RCC 7860 (cell line): Measurements from ENCODE around the gene PAFAH2.
"Not testable (repeated sequence)": the region's sequence is repeated elsewhere in the genome, so short reads cannot be mapped to it uniquely, and the experiment has no call there.

Experiments
- DNase-seq: peaks from one replicate; pipeline ENCODE4 v3.0.0-alpha.2; 2015; ENCODE audit warnings: low spot score
- FAIRE-seq: peaks from 2 replicates; lab custom pipeline; 2012; peaks lifted over from hg19 to GRCh38; lab: Jason Lieb, UNC

PAFAH2 gene

DNA sequence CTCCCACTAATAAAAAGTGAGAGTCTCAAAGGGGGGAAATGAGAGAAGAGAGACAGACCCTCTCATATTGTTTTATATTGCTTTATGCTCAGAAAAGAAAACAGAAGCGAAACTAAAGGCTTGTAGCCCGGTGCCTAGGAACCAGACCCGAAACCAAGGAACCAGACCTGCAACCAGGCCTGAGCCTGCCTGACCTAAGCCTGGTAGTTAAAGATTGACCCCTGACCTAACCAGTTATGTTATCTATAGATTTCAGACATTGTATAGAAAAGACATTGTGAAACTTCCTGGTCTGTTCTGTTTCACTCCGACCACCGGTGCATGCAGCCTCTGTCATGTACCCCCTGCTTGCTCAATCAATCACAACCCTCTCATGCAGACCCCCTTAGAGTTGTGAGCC lies 54.4 kb downstream of the PAFAH2 start:
- not testable (repeated sequence) for FAIRE-seq, DNase-seq

DNA sequence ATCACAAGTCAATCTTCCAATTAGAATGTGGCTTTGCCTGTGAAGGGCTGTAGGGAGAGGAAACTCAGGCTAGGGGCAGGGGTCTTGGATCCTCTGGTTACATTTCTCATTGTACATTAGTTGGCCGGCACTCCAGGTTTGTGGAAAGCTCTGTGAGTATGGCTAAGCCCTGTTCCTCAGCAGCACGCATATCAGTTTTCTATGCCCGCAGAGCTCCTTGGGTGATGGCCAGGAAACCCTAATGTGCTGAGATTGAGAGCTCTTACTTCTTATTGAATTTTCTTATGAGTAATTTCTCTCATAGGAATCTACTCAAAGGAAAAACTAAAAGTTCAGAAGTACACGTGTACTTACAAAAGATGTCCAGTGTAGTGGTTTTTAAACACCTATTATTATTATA lies 60.9 kb downstream of the PAFAH2 start:
- DNase-seq (no peak), FAIRE-seq (no peak)

DNA sequence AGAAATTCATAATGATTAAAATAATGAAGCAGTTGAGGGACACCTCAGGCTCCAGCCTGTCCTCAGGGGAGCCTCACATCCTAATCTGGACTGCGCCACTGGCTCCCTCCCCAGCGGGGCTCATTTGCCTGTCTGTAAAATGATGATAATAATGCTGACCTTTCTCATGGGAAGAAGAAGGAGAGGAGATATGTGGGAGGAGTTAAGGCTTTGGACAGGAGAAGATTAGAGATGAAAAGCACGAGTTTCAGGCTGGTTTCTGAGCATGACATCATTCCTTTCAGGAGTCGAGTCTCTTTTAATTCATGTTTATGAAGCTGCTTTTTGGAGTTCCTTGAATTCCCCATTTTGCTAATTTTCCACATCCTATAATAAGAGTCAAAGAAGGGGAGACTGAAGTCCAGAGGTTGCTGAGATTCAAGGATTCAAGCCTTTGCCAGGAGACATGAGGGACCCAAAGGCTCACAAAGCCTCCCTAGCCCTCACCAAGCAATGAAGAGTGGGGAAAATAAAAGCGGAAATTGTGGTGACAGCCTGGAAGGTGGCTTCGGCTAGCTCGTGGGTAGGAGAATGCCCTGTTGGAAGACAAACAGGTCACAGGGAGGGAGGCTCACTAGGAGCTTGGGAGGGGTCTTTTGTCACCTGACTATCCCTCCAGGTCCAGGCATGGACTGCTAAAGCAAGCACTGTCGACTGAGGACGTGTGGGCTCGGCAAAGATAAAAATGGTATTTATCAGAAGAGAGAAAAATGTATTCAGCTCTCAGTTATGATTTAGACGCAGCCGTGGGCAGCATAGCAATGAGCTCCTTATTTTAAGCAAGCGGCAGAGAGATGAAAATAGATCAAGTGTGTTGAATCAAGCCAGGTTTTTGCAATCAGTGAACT lies 64.1 kb downstream of the PAFAH2 start:
- no peak for DNase-seq
- FAIRE-seq = no peak

DNA sequence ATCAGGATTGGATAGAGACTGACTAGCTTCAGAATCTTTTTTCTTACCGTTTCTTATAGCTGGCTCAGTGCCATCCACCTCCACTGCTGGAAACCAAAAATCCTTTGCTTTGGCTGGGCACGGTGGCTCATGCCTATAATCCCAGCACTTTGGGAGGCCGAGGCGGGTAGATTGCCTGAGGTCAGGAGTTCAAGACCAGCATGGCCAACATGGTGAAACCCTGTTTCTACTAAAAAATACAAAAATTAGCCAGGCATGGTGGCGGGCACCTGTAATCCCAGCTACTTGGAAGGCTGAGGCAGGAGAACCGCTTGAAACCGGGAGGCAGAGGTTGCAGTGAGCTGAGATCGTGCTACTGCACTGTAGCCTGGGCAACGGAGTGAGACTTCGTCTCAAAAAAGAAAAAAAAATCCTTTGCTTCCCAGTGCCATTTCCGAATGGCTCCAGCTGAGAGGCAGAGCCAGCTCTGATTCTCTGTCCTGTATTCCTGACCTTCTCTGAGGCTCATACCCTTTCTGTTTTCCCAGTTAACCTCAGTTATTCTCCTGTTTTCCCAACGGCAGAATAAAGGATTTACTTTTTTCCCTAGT lies 65.0 kb downstream of the PAFAH2 start:
- FAIRE-seq, DNase-seq: not testable (repeated sequence)

DNA sequence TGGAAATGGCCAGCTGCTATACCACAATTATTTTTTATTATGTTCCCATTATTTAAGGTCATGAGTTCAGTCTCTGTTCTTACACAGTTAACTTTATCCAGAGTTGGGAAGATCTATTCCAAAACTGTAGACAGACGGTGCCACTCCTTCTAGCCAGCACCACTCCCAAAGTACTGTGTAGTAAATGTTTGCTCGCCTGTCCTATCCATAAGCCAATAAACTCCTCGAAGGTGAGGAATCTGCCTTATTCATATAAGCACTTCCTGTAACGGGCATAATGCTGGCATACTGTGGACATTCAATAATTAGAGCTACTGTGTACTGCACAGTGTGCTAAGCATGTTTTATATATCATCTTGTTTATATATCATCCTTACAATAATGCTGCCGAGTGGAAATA lies 65.5 kb downstream of the PAFAH2 start:
- DNase-seq = no peak
- FAIRE-seq = no peak

DNA sequence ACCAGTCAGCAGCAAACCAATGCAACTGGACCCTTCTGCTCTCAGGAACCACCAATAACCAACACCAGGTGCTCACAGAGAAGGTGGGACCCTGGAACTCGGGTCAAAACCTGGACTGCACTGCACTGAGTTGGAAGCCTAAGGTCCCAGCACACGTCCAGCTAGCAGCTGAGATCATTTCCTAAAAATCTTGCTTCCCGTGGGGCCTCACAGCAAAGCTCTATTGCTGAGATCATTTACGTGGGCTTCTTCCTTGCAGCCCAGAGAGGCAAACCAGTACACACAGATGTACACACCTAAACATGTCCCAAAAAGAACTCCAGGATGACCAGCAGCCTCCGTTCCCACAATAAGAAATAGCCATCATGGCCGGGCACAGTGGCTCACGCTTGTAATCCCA lies 68.8 kb downstream of the PAFAH2 start:
- FAIRE-seq = no peak
- DNase-seq = no peak

DNA sequence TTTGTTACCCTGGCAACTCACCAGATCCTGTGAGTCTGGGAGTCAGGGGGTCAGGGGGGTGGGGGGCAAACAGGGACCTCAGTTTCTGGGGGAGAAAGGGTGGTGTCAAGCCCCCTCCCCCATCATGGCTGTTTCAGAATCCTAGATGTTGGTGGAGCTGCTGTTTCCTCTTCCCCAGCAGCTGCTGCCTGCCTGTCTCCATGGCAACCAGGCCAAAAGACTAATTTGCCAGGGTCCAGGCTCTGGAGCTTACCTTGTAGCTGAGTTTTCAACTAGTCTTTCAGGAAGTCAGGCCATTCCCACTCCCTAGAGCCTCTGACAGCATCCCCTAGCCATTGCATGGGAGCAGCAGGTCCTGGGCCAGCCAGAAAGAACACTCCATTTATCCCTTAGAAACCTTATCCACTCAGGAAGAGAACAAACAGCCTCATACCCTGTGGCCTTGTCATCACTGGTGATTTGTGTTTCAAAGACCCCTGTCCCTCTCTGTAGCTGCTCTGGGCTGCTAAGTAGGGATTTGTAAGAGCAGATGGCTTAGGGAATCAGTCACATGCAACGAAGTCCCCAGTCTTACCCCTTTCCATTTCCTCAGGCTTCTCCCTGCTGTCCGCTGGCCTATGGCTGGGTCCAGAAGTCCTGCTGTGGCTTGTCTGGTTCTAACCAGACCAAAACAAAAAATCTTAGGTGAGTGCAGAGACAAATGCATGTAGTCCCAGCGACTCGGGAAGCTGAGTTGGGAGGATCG lies 70.2 kb downstream of the PAFAH2 start:
- DNase-seq = no peak

DNA sequence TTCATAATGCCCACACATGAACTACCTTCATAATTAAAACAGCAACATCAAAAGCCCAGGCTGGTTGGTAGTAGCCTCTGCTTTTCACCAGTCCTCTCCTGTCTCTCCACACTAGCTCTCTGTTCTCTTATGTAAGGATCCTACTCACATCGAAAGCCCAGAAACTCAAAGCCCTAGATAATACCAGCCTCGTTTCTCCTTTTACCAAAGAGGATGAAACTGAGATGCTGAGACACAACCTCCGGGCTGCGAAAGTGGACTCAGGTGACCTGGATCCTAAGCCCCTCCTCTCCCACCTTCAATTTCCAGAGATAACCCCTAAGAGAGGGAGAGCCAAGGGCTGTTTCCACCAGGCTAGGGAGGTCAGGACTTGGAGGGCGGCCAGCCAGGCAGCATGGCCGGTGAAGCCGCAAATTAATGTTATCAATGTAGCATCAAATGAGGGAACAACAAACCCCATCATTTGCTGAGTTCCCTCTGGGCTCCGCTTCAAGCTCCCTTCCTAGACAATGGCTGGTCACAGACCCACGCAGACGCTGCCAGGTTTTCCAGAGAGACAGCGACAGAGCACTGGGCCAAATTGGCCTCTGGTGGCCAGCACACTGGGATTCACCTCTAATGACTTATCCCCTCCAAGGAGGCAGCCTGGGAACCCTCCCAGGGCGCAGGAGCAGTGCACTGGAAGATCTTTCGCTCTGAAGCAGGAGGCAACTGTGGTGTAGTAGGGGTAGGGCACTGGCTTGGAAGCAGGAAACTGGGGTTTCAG lies 70.9 kb downstream of the PAFAH2 start:
- FAIRE-seq (no peak), DNase-seq (no peak)

More for the DNA sequence above, 70.2 kb downstream of the PAFAH2 start:
- FAIRE-seq = no peak

DNA sequence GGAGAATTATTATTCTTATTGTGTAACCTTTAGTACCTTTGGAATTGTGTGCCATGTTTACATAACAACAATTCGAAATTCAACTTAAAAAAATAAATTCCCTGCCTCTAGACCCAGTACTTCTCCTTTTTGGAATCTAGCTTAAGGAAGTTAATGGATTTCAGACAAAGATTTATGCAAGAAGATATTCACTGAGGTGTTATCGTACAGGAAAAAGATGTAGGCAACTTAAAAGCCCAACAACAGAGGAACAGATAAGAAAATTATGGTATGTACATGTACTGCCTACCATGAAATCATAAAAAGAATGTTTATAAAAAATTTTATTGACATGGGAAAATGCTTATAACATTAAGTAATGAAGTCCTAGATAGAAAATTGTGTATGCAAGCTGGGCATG lies 73.4 kb downstream of the PAFAH2 start:
- FAIRE-seq (no peak), DNase-seq (no peak)

DNA sequence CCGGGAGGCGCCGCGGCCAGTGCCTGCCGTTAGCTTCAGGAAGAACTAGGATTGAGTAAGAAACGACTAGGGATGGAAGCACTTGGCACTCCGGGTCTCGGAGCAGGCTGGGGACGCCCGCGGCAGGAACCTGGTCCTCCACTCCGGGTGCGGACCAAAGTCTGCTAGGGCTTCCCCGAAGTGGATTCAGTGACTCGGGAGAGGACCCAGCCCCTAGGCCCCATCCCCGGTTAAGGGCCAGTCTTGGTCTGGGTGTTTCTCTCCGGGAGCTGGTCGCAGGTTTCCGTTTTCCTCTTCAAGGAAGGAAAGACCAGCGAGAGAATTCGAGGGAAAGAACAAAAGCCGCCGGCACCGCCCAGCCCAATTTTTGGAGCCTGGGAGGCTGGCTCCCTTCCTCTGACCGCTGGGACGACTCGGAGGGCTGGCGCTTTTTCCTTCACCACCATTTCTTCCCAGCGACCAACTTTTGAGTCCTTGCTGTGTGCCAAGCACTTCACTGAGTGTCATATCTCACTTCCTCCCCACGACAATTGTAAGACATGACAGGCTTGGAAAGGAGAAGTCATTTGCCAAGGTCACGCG lies 74.8 kb downstream of the PAFAH2 start:
- FAIRE-seq = no peak
- DNase-seq = no peak

DNA sequence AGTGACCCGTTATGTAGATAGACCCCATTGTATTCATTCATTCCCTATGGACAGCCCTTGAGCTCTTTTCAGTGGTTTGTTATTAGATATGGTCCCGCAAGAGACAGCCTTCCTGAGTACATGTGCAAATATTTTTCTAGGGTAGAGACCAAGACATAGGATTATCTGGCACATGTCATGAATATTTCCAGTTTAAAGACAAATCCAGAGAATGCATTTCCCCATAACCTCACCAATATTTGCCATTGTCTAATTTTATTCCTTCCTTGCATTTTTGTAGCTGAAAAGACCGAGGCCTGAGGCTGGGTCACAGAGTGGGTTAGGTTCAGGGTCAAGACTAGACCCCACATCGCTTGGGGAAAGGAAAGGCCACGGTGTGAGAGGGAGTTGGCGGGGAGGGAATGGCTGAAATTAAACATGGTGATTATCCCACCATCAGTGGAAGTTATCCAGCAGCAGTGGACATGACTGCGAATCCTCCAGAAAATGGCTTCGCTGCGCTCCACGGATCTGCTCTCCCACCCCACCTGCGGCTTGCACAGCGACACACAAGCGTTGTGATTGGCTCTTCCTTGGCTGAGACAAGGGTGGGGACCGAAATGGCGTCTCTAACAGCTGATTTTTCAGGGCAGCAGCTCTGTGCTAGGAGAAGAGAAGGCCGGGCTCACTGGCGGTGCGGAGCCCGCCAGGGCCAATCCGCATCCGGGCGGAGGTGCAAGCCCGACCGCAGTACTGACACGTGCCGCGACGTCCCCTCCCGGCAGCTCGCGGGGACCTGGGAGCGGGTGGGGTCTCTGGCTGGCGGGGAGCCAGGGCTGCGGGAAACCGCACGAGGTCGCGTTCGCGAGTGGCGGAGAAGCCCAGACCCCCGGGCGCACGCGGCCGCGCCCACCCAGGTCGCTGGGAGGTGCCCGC lies 75.5 kb downstream of the PAFAH2 start:
- FAIRE-seq (no peak), DNase-seq (no peak)

DNA sequence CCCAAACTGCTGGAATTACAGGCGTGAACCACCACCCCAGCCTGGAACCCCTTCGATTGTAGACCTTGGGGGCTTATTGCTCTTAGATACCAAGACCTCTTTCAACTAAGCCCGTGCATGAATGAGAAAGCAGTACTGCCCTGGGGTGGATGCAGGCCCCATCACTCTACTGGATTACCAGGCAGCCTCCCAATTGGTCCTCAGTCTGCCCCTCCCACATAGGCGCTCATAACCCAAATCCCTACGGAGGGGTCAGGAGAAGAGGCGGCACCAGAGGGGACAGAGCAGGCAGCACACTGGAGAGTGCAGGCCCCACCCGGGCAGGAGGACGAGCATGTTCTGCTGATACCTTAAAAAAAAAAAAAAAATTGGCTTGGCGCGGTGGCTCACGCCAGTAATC lies 79.2 kb downstream of the PAFAH2 start:
- no peak for FAIRE-seq
- DNase-seq = no peak

DNA sequence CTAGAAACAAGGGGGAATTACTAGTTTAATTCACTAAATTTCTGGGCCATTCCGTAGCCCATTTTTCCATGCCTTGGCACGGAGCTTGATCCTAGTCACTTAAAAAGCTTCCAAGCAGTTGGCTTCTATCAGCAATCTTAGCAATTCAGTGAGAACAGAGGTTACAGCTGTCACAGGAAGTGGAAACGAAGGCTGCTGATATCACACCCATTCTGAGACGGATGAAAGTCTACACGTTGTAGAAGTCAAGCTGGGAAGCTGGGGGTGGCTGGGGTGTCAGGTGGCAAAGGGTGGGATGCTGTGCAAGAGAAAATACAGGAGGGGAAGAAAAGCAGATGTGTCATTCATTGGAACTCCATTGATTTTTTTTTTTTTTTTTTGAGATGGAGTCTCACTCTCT lies 79.9 kb downstream of the PAFAH2 start:
- FAIRE-seq (no peak), DNase-seq (no peak)

DNA sequence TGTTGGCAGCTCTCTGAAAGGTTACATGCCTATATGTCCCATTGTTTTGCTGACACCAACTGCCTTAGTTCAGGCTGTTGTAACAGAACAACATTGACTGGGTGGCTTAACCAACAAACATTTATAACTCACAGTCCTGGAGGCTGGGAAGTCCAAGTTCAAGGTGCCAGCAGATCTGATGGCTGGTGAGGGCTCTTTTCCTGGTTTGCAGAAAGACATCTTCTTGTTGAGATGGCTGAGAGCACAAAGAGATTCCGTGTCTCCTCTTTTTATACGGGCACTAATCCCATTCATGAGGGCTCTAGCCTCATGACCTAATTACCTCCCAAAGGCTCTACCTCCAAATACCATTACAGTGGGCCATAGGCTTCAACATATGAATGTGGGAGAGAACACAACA lies 81.4 kb downstream of the PAFAH2 start:
- DNase-seq (no peak), FAIRE-seq (no peak)

DNA sequence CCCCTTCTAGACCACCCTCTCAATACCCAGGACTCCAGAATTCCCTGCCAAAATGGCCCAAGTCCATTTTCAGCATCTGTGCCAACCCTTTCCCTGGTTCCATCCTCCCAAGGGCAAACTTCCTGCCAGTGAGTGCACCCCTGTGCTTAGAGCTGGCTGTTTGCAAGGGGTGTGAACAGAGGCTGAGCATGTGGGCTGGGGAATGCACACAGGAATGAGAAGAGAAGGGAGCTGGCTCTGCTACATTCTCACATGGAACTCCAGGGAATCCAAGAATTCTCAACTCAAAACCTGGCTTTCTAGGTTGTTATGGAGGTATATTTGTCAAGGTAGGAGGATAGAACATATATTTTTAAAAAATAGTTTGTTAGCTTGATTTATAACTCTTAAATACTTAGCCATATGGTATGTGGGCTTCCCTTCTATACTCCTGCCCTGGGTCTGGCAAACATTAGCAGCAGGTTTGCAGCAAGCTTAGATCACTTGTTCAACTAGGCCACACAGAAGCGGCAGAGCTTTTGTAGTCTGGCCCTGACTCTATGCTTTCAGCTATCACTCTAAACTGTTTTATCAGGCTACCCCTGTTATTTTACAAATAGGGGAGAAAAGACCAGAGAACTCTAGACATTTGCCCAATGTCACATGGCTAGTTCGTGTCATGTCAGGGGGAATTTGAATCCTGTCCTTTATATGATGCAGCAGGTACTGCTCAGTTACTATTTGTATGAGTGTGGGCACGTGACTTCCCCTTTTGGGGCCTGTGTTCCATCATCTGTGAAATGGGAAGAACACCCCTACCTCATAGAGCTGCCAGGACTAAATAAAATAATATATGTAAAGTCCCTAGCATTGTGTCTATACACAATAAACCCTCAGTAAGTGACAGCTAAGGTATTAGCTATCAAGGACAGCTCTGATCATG lies 83.5 kb downstream of the PAFAH2 start:
- no peak for DNase-seq
- no peak for FAIRE-seq

DNA sequence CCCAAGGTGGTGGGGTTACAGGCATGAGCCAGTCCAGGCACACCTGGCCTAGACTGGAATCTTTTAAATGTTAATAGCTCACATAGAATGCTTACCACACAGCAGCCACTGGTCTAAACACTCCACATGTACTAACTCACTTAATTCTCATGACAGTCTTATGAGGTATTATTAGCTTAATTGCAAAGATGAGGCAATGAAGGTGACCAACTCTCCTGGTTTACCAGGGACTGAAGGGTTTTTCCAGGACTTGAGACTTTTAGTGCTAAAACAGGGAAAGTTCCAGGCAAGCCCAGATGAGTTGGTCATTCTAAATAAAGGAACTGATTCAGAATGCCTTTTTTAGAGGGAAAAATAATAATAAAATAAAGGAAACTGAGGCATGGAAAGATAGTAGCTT lies 84.7 kb downstream of the PAFAH2 start:
- no peak for FAIRE-seq
- no peak for DNase-seq

DNA sequence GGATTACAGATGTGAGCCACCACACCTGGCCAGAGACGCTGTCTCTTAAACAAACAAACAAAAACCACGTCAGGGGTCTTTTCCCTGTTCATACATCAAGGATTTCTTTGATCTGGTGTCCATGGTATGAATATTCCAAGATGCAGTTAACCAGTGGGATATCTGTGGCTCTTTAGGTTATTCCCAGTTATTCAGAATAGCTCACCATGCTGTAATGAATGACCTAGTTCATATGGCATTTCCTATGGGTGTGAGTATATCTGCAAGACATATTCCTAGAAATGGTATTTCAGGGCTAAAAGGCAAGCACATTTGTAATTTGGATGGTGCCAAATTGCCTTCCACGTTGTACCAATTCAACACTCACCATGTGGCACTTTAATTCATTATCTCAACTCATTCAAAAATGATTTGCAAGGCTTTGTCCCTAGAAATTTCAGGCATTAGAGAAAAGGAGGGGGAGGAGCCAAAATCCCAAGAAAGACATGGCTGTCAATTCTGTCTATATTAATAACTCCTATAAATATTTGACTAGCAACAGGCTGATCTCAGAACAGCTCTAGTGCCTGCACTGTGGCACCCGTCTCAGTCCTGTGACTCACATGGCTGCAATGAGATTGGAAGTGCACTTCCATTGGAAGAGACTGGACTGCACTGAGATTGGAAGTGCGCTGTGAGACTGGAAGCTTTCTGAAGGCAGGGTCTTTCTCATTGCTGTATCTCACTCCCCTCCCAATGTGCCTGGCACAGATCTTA lies 85.6 kb downstream of the PAFAH2 start:
- FAIRE-seq (no peak), DNase-seq (peak; percentile 78)

DNA sequence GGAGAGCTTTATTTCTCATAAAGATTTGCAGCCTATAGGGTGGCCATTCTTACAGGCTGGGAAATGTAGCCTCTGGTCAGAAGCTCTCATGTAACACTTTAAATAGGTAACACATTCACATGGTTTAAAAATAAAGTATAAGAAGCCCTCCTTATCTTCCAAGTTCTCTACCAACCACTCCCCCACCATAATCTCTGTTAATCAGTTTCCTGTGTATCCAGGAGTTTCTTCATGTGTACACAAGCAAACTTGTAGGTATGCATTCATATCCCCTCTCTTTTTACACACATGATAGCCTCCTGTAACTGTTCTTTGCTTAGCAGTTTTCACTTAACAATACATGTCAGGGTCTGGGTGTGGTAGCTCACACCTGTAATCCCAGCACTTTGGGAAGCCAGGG lies 86.7 kb downstream of the PAFAH2 start:
- no peak for FAIRE-seq

More for the DNA sequence above, 86.7 kb downstream of the PAFAH2 start:
- DNase-seq = no peak
